NCI-H345 treated with DMSO at 0.1 percent for 48 hours (cell line): Measurements from ENCODE around the gene GFI1B.
"Not testable (repeated sequence)": the region's sequence is repeated elsewhere in the genome, so short reads cannot be mapped to it uniquely, and the experiment has no call there.

Experiments
- DNase-seq: peaks from one replicate; lab custom pipeline; 2025; ENCODE audit not compliant: unreplicated experiment; lab: John Stamatoyannopoulos, UW

Gene GFI1B

DNA sequence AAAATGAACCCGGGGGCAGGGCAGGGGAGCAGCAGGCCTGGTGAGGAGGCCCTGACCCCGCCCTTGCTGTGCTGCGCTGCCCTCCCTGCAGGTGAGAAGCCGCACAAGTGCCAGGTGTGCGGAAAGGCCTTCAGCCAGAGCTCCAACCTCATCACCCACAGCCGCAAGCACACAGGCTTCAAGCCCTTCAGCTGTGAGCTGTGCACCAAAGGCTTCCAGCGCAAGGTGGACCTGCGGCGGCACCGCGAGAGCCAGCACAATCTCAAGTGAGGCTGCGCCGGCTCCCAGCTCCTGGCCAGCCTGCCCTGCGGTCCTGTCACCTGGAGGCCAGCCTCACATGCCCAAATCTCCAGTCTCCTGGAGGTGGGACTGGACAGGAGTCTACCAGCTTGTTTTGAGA, 12.3 kb downstream of the GFI1B start:
- no peak for DNase-seq

DNA sequence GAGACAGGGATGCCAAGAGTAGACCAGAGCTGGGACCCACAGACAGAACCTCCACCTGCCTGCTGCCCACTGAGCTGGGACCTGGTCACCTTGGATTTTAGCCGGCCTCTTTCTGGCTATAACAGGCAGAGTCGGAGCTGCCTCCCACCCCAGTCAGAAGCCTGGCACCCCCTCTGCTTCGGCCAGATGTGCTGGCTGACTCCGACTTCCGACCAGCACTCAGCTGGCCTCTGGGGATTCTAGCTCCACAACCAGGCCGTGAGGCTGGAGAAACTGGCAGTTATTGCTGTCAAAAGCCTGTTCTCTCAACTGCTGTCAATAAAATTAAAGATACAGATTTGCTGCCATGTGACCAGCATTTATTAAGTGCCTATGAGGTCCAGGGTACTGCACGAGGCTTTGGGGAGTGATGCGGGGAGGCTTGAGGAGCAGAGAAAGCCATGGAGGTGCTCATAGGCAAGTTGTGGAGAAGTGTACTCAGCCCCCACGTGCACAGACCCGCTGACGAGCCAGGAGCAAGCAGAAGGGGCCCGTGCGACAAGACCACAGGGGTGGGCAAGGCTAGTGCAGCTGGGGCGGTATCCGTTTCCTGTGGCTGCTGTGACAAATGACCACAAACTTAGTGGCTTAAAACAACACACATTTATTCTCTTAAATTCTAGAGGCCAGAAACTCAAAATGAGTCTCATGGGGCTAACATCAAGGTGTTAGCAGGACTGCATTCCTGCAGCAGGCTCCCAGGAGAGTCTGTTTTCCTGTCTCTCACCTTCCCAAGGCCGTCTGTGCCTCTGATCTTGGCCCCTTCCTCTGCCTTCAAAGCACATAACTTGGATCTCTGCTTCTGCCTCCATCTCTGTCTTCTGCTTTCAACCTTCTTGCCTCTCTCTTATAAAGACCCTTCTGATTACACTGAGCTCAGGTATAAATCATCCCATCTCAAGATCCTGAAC, 13.1 kb downstream of the GFI1B start:
- no peak for DNase-seq

- no peak for DNase-seq
Observed at GRCh38 chr9:132993511-132993939, 15.0 kb downstream of the GFI1B start.

DNA sequence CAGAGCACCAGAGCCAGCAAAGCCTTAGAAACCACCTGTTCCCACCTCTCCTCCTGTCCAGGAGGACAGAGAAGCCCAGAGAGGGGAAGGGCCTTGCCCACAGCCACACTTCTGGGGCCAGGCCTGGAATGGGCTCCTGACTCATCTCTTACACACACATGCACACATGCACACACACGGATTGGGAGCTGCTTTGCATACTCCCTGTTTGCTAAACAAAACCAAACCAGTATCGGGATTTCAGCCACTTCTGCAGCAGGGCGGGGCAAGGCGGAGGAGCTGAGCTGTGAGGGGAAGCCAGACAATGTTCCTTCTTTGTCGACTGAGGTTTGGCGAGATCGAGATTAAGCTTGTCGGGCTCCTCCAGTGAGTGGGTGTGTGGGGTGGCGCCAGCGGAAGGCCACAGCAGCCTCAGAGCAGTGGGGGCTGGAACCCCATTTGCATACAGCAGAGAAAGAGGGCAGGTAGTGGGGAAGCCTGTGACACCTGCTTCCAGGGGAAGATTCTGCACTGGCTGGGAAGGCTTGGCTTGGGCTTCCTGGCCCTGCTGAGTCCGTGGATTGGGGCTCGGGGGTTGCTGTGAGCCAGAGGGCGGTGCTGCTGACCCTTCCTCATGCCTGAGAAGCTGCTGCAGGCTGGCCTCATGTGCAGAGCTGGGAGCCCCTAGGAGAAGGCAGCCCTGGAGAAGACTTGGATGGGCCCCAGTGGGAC, 16.1 kb downstream of the GFI1B start:
- DNase-seq: no peak

- DNase-seq: no peak
Observed at GRCh38 chr9:132995121-132995420, 16.6 kb downstream of the GFI1B start.

GRCh38 chr9:132995879-132996278, 17.4 kb downstream of the GFI1B start:
- no peak for DNase-seq

- DNase-seq: no peak
Observed at GRCh38 chr9:132996526-132996925, 18.0 kb downstream of the GFI1B start.

DNA sequence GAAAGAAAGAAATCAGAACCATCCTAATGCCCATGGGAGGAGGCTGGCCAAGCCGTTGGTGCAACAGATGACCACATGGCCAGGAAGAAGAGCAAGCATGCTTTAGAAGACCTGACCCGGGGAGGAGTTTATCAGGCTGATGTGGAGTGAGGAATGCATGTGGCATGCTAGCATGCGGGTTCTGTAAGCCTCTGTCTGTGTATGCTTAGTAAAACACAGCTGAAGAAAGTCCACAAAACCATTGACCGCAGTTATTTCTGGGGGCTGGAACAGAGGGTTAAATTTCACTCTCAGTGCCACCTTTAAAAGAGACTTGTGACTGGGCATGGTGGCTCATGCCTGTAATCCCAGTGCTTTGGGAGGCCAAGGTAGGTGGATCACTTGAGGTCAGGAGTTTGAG, 19.1 kb downstream of the GFI1B start:
- no peak for DNase-seq

- not testable (repeated sequence) for DNase-seq
Observed at GRCh38 chr9:132998221-132998620, 19.7 kb downstream of the GFI1B start.

- DNase-seq: no peak
Observed at GRCh38 chr9:132998831-132999635, 20.5 kb downstream of the GFI1B start.

DNA sequence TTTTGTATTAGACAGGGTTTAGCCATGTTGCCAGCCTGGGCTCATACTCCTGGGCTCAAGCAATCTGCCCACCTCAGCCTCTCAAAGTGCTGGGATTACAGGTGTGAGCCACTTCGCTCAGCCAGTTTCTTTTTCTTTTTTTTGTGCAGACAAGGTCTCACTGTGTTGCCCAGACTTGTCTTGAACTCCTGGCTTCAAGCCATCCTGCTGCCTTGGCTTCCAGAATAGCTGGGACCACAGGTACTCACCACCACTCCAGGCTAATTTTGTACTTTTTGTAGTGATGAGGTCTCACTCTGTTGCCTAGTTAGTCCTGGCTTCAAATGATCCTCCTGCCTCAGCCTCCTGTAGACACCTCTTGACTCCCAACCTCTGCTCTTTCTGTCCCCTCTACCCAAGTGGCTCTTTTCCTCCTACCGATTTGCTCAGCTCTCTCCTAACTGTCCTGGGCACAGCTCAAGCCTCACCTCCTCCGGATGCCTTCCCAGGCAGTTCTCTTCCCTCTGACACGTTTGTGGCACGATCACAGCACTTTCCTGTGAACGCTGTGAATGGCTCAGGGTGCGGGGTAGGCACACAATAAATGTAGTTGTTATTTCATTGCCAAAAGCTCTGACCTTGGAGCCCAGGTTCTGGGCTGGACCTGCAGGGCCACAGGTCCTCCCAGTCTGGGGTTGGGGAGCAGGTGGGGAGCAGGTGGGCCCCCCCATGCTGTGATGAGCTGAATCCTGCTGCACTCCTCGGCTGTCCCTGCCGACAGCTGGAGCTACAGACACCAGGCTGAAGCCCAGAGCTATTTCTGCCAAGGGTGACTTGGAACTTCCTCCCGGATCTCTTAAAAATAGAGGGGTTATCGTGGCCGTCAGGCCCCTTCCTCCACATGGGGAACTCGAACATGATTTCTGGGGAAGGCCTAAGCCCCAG, 23.9 kb downstream of the GFI1B start:
- DNase-seq: no peak

DNA sequence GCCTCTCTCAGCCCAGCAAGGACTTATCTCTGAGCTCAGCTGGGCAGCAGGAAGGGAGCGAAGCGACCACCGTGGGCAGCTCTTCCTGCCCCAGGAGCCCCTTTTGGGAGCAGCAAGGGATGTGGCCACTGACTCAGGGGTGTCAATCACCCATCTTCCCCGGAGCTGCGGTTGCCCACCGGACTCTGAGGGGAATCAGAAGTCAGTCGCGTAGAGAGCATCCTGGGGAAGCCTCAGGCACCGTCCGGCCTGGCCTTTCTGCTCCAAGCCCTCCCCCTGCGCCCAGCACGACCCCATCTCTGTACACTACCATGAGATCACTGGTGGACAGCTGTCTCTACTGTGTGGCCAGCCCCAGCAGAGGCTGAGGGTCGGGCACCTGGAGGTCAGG, 24.6 kb downstream of the GFI1B start:
- no peak for DNase-seq

- DNase-seq: no peak
Observed at GRCh38 chr9:133003671-133004090, 25.2 kb downstream of the GFI1B start.

- no peak for DNase-seq
Observed at GRCh38 chr9:133004091-133004998, 25.9 kb downstream of the GFI1B start.

GRCh38 chr9:133004999-133005760, 26.7 kb downstream of the GFI1B start:
- no peak for DNase-seq

DNA sequence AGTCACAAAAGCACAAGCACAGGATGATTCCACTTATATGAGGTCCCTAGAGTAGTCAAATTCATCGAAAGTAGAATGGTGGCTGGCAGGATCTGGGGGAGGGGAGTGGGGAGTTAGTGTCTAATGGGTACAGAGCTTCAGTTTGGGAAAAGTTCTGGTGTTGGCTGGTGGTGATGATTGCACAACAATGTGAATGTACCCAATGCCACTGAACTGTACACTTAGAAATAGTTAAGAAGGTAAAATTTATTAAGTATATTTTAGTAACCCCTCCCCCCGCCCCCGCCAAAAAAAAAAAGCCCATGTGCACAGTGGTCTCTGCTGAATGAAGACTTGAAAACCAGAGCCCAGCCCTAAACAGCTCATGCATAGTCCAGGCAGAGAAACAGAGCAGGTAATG, 27.5 kb downstream of the GFI1B start:
- no peak for DNase-seq

DNA sequence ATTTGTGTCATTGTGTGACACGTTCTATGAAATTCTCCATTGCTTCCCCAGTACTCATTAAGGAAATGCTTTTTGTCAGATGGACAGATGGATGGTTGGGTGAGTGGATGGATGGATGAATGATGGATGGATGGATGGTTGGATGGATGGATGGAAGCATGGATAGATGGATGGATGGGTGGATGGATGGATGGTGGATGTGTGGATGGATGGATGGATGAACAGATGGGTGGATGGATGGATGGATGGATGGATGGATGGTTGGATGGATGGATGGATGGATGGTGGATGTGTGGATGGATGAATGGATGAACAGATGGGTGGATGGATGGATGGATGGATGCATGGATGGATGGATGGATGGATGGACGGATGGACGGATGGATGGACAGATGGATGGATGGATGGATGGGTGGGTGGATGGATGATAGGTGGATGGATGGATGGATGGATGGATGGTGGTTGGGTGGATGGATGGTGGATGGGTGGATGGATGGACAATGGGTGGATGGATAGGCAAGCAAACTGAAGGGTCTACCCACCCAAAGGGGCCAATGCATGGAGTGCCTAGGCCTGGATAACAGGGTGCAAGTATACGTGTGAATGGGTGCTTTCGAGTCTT, 28.3 kb downstream of the GFI1B start:
- DNase-seq: no peak

GRCh38 chr9:133008406-133008805, 29.9 kb downstream of the GFI1B start:
- DNase-seq: no peak
